ENCODE results near the gene POLR3A. TPM values are rescaled to one million over a fixed set of nuclear protein-coding genes. Genes with fewer than 3 reads are reported as not detected.

The POLR3A gene
- total RNA-seq, 2 donors from 2014 or later, result 28.2 to 28.6 TPM

GRCh38 chr10:78033637-78034470 is 4.5 kb upstream of the POLR3A start, which contains the start of gene RPS24:
Gene RPS24 (plus strand): TSS chr10:78033863. CDS start chr10:78033902, 39 bp downstream.
- peak; percentile 98 for DNase-seq
- Histone ChIP-seq H3K27ac (ENCODE audit: low read depth, low read length) (peak within 1 kb of the TSS; percentile 67), H3K9me3 (ENCODE audit: control insufficient read depth, low read length) (no peaks in the 10 kb centered on the region), H3K36me3 (ENCODE audit: control insufficient read depth, insufficient read depth, low read length) (peaks cover 41% of the 10 kb centered on the region), H3K4me1 (ENCODE audit: control insufficient read depth, insufficient read depth, low read length) (peaks cover 19% of the 10 kb centered on the region), H3K27me3 (ENCODE audit: control insufficient read depth, insufficient read depth, low read length, poor library complexity, severe bottlenecking) (no peaks in the 10 kb centered on the region), H3K9ac (ENCODE audit: extremely low read depth, low read length, poor library complexity, severe bottlenecking) (peak within 1 kb of the TSS; percentile 80), H3K4me3 (ENCODE audit: low read length) (peak within 1 kb of the TSS; percentile 98)
- H3K27me3 Mint-ChIP-seq (ENCODE audit: insufficient read depth), result no peaks in the 10 kb centered on the region
- peak within 1 kb of the TSS; percentile 93 for H3K4me3 Mint-ChIP-seq
- 0% methylated on average over 29 to 55 of the region's 55 CpGs for WGBS, 2 experiments (ENCODE audit: insufficient coverage in 1 of 2, insufficient read length in 1 of 2)
- peaks cover 29% of the 10 kb centered on the region for H3K4me1 Mint-ChIP-seq
- no peaks in the 10 kb centered on the region for H3K9me3 Mint-ChIP-seq
- peak within 1 kb of the TSS; percentile 75 for H3K27ac Mint-ChIP-seq
- peak; percentile 33 for TF ChIP-seq CTCF (conservative IDR thresholded peaks at IDR 0.05)
- peaks cover 39% of the 10 kb centered on the region for H3K36me3 Mint-ChIP-seq (ENCODE audit: low read depth)

- no peak for TF ChIP-seq CTCF (conservative IDR thresholded peaks at IDR 0.05)
- Mint-ChIP-seq H3K4me1 (peaks cover 27% of the 10 kb centered on the region), H3K4me3 (peak overlapping the region; percentile 93), H3K27me3 (ENCODE audit: insufficient read depth) (no peaks in the 10 kb centered on the region), H3K27ac (peak overlapping the region; percentile 75), H3K9me3 (no peaks in the 10 kb centered on the region), H3K36me3 (ENCODE audit: low read depth) (peaks cover 33% of the 10 kb centered on the region)
- Histone ChIP-seq H3K4me1 (ENCODE audit: control insufficient read depth, insufficient read depth, low read length) (peaks cover 19% of the 10 kb centered on the region), H3K9ac (ENCODE audit: extremely low read depth, low read length, poor library complexity, severe bottlenecking) (no peak overlapping the region), H3K27me3 (ENCODE audit: control insufficient read depth, insufficient read depth, low read length, poor library complexity, severe bottlenecking) (no peaks in the 10 kb centered on the region), H3K9me3 (ENCODE audit: control insufficient read depth, low read length) (no peaks in the 10 kb centered on the region), H3K4me3 (ENCODE audit: low read length) (peak overlapping the region; percentile 98), H3K36me3 (ENCODE audit: control insufficient read depth, insufficient read depth, low read length) (peaks cover 35% of the 10 kb centered on the region), H3K27ac (ENCODE audit: low read depth, low read length) (no peak overlapping the region)
- DNase-seq, result no peak
- WGBS, 2 experiments (ENCODE audit: insufficient coverage in 1 of 2, insufficient read length in 1 of 2), result 0 to 1% methylated on average over 4 of the region's 4 CpGs
Measured at GRCh38 chr10:78033387-78033636, 4.0 kb upstream of the POLR3A start.

- H3K36me3 ChIP-seq (ENCODE audit: control insufficient read depth, insufficient read depth, low read length), result peaks cover 35% of the 10 kb centered on the region
- peak overlapping the region; percentile 97 for H3K4me3 ChIP-seq (ENCODE audit: low read length)
- H3K27me3 ChIP-seq (ENCODE audit: control insufficient read depth, insufficient read depth, low read length, poor library complexity, severe bottlenecking), result no peaks in the 10 kb centered on the region
- no peaks in the 10 kb centered on the region for H3K9me3 Mint-ChIP-seq
- H3K9me3 ChIP-seq (ENCODE audit: control insufficient read depth, low read length), result no peaks in the 10 kb centered on the region
- no peak for DNase-seq
- peak overlapping the region; percentile 69 for H3K9ac ChIP-seq (ENCODE audit: extremely low read depth, low read length, poor library complexity, severe bottlenecking)
- H3K27me3 Mint-ChIP-seq (ENCODE audit: insufficient read depth), result no peaks in the 10 kb centered on the region
- H3K4me1 Mint-ChIP-seq, result peaks cover 4% of the 10 kb centered on the region
- peaks cover 29% of the 10 kb centered on the region for H3K36me3 Mint-ChIP-seq (ENCODE audit: low read depth)
- peak overlapping the region; percentile 98 for H3K4me3 Mint-ChIP-seq
- no peaks in the 10 kb centered on the region for H3K4me1 ChIP-seq (ENCODE audit: control insufficient read depth, insufficient read depth, low read length)
- 46 to 50% methylated on average over 31 to 36 of the region's 36 CpGs for WGBS, 2 experiments (ENCODE audit: insufficient coverage in 1 of 2, insufficient read length in 1 of 2)
- H3K27ac Mint-ChIP-seq, result peak overlapping the region; percentile 94
- TF ChIP-seq CTCF (conservative IDR thresholded peaks at IDR 0.05), result no peak
- no peak overlapping the region for H3K27ac ChIP-seq (ENCODE audit: low read depth, low read length)
Measured at GRCh38 chr10:78028438-78029268, 662 bp downstream of the POLR3A start.
